NB4 (cell line): ENCODE measurements around the gene NET1.

Experiments used
- CTCF ChIP-seq: IDR thresholded peaks from one replicate; pipeline ENCODE4 v1.5.1; 2012; ENCODE audit warnings: low read depth, low read length
- MAX ChIP-seq: IDR thresholded peaks from 2 replicates; pipeline ENCODE4 v1.6.1; 2011; ENCODE audit warnings: low read depth, low read length
- MYC ChIP-seq: IDR thresholded peaks from 2 replicates; pipeline ENCODE4 v1.6.1; 2011; ENCODE audit warnings: low read depth, low read length
- POLR2A ChIP-seq: IDR thresholded peaks from 2 replicates; pipeline ENCODE4 v1.6.1; 2011; ENCODE audit warnings: mild to moderate bottlenecking; ENCODE audit not compliant: insufficient read length; ENCODE audit errors: extremely low read depth

- TF ChIP-seq CTCF = no peak
- no peak for TF ChIP-seq MAX
- TF ChIP-seq POLR2A = no peak
- no peak for TF ChIP-seq MYC
Measured at GRCh38 chr10:5478694-5479305, 66.4 kb downstream of the NET1 start.
